Measurements from ENCODE around the gene MICAL1. TPM values are rescaled to one million over a fixed set of nuclear protein-coding genes. Genes with fewer than 3 reads are reported as not detected.

Gene MICAL1
- total and polyA plus RNA-seq, 2 of the 8 experiments (the other 6 are each of a cell fraction or from before 2014, with no cell fraction given): 42.5 to 55.4 TPM

- TF ChIP-seq SIRT6 (IDR thresholded peaks at IDR 0.05; ENCODE audit: low read length) (no peak), SUZ12 (IDR thresholded peaks at IDR 0.05; ENCODE audit: low read length) (no peak)
These were observed 48.0 kb upstream of the MICAL1 start (continued) for GRCh38 chr6:109503327-109504224.

Measured in H1 (cell line).